Nephron progenitor cell (in vitro differentiated cells): ENCODE results near the gene ZNF503.

Experiments used
- DNase-seq: peaks from one replicate; pipeline ENCODE4 v3.0.0; 2021
- H3K27ac Mint-ChIP-seq: 2 replicates; pipeline ENCODE4 v1.8.0; 2021; ENCODE audit warnings: mild to moderate bottlenecking, moderate library complexity, mixed read lengths
- H3K27me3 Mint-ChIP-seq: 2 replicates; pipeline ENCODE4 v1.8.0; 2021; ENCODE audit warnings: mild to moderate bottlenecking, low read depth, mixed read lengths; ENCODE audit not compliant: poor library complexity
- H3K36me3 Mint-ChIP-seq: 2 replicates; pipeline ENCODE4 v1.8.0; 2021; ENCODE audit warnings: low read depth, mixed read lengths
- H3K4me1 Mint-ChIP-seq: 2 replicates; pipeline ENCODE4 v1.8.0; 2021; ENCODE audit warnings: mixed read lengths
- H3K4me3 Mint-ChIP-seq: 2 replicates; pipeline ENCODE4 v1.8.0; 2021; ENCODE audit warnings: mild to moderate bottlenecking, moderate library complexity, mixed read lengths
- H3K9me3 Mint-ChIP-seq: 2 replicates; pipeline ENCODE4 v1.8.0; 2021; ENCODE audit warnings: mild to moderate bottlenecking, moderate library complexity, mixed read lengths
- CTCF ChIP-seq: fragments of 200-600 bp; sonication (generic); IDR thresholded peaks from 2 replicates; pipeline ENCODE4 v1.5.0; 2021; ENCODE audit warnings: antibody characterized with exemption

The ZNF503 gene

GRCh38 chr10:75399461-75400162, 2.0 kb downstream of the ZNF503 start:
- peak; percentile 75 for DNase-seq
- peaks cover 7% of the 10 kb centered on the region for H3K27me3 Mint-ChIP-seq
- H3K27ac Mint-ChIP-seq, result peak overlapping the region; percentile 97
- no peaks in the 10 kb centered on the region for H3K9me3 Mint-ChIP-seq
- peak overlapping the region; percentile 99 for H3K4me3 Mint-ChIP-seq
- peaks cover 31% of the 10 kb centered on the region for H3K36me3 Mint-ChIP-seq
- TF ChIP-seq CTCF, result peak; percentile 49
- peaks cover 20% of the 10 kb centered on the region for H3K4me1 Mint-ChIP-seq

DNA sequence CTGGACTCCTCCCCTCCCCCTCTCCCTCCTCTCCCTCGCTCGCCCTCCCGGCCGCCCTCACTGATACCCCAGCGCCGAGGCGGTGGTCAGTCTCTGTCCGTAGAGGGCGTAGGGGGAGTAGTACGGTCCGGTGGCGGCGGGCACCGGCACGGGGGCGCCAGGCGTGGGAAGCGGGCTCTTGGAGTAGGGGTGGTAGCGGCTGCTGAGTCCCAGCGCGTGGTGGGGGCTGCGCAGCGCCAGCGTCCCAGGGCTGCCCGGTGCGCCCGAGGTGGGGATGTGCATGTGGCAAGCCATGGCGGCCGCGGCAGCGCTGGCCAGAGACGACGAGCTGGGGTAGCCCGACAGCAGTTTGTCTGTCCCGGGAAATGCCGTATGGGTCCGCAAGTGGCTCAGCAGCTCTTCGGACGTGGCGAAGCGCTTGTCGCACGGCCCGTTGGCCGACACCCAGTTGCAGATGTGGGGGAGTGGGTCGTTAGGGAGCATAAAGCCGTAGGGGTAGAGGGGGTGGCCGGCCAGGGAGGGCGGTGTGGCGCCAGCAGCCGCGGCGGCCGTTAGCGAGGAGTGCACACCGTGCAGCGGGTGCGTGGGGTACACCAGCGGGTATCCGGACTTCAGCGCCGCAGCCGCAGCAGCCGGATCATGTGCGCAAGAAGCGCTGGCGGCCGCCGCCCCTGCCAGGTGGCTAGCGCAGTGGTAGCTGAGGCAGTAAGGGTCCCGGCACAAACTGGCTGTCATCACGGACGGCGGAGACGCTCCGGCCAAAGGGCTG, 2.7 kb downstream of the ZNF503 start:
- no peaks in the 10 kb centered on the region for H3K9me3 Mint-ChIP-seq
- no peak for TF ChIP-seq CTCF
- H3K27me3 Mint-ChIP-seq, result peaks cover 14% of the 10 kb centered on the region
- peak overlapping the region; percentile 97 for H3K27ac Mint-ChIP-seq
- peaks cover 24% of the 10 kb centered on the region for H3K4me1 Mint-ChIP-seq
- H3K4me3 Mint-ChIP-seq, result peak overlapping the region; percentile 99
- H3K36me3 Mint-ChIP-seq, result peaks cover 39% of the 10 kb centered on the region
- peak; percentile 64 for DNase-seq

- peak overlapping the region; percentile 99 for H3K4me3 Mint-ChIP-seq
- peak overlapping the region; percentile 74 for H3K27ac Mint-ChIP-seq
- H3K4me1 Mint-ChIP-seq, result peaks cover 25% of the 10 kb centered on the region
- TF ChIP-seq CTCF, result no peak
- peaks cover 44% of the 10 kb centered on the region for H3K36me3 Mint-ChIP-seq
- no peak for DNase-seq
- H3K27me3 Mint-ChIP-seq, result peaks cover 14% of the 10 kb centered on the region
- no peaks in the 10 kb centered on the region for H3K9me3 Mint-ChIP-seq
These were observed 3.3 kb downstream of the ZNF503 start for GRCh38 chr10:75398200-75398691.

GRCh38 chr10:75397496-75398199, 3.9 kb downstream of the ZNF503 start:
- Mint-ChIP-seq H3K4me3 (peak overlapping the region; percentile 99), H3K4me1 (peaks cover 28% of the 10 kb centered on the region), H3K36me3 (peaks cover 47% of the 10 kb centered on the region), H3K27ac (peak overlapping the region; percentile 98), H3K27me3 (peaks cover 17% of the 10 kb centered on the region), H3K9me3 (no peaks in the 10 kb centered on the region)
- no peak for TF ChIP-seq CTCF
- peak; percentile 34 for DNase-seq

- Mint-ChIP-seq H3K4me1 (peaks cover 28% of the 10 kb centered on the region), H3K4me3 (peak overlapping the region; percentile 99), H3K36me3 (peaks cover 55% of the 10 kb centered on the region), H3K27ac (peak overlapping the region; percentile 98), H3K9me3 (no peaks in the 10 kb centered on the region), H3K27me3 (peaks cover 17% of the 10 kb centered on the region)
- peak; percentile 52 for DNase-seq
- no peak for TF ChIP-seq CTCF
These were observed 4.7 kb downstream of the ZNF503 start for GRCh38 chr10:75396631-75397495.
